Measurements from ENCODE around the gene ZBTB44. TPM values are rescaled to one million over a fixed set of nuclear protein-coding genes. Genes with fewer than 3 reads are reported as not detected.

Gene ZBTB44
- polyA plus RNA-seq, 1 of the 3 experiments (the other 2 are of a cell fraction) = 5.0 TPM

- DNase-seq = no peak
- H3K36me3 ChIP-seq (replicated peaks in 1 of 2; ENCODE audit: control insufficient read depth in 1 of 2, insufficient read depth in 2 of 2, low read length in 1 of 2) = no peaks in the 10 kb centered on the region
- H3K4me2 ChIP-seq = no peak overlapping the region
- no peaks in the 10 kb centered on the region for H3K9me3 ChIP-seq
- no peaks in the 10 kb centered on the region for H3K27me3 ChIP-seq (ENCODE audit: insufficient read depth)
- no peaks in the 10 kb centered on the region for H3F3A ChIP-seq (replicated peaks; ENCODE audit: insufficient read depth)
- no peaks in the 10 kb centered on the region for H4K20me1 ChIP-seq (ENCODE audit: insufficient read depth)
- no peak overlapping the region for H3K9ac ChIP-seq
- no peaks in the 10 kb centered on the region for H3K4me1 ChIP-seq (ENCODE audit: control insufficient read depth in 1 of 2, insufficient read depth in 2 of 2, low read depth in 1 of 2, low read length in 1 of 2)
- 57% methylated on average over 3 of the region's 3 CpGs for WGBS (ENCODE audit: low lambda C conversion rate)
- no peak overlapping the region for H3K4me3 ChIP-seq (ENCODE audit: low read depth in 2 of 2, low read length in 1 of 2)
- no peaks in the 10 kb centered on the region for H3K9me2 ChIP-seq
- ChIA-PET CTCF (no interaction called here), POLR2A (no interaction called here)
- no peaks in the 10 kb centered on the region for H3K79me2 ChIP-seq (ENCODE audit: insufficient read depth)
- H2AFZ ChIP-seq (ENCODE audit: low read depth) = no peak overlapping the region
- TF ChIP-seq USF1 (IDR thresholded peaks at IDR 0.05; ENCODE audit: borderline replicate concordance, low read depth) = no peak
- TF ChIP-seq SIN3A (IDR thresholded peaks at IDR 0.05; ENCODE audit: borderline replicate concordance, low read depth, low read length) = no peak
- no peak for TF ChIP-seq RCOR1 (IDR thresholded peaks at IDR 0.05; ENCODE audit: low read length)
- no peak for TF ChIP-seq REST (IDR thresholded peaks at IDR 0.05; ENCODE audit: low read depth, low read length)
- TF ChIP-seq MXI1 (IDR thresholded peaks at IDR 0.05; ENCODE audit: low read depth, low read length) = no peak
- TF ChIP-seq MEF2A (IDR thresholded peaks at IDR 0.05; ENCODE audit: borderline replicate concordance, low read depth) = no peak
- no peak for TF ChIP-seq SMC3 (IDR thresholded peaks at IDR 0.05; ENCODE audit: low read depth, low read length)
- TF ChIP-seq GABPA (IDR thresholded peaks at IDR 0.05; ENCODE audit: low read depth) = no peak
- TF ChIP-seq ZBTB33 (IDR thresholded peaks at IDR 0.05; ENCODE audit: borderline replicate concordance, low read depth) = no peak
- no peak for TF ChIP-seq CTCF (IDR thresholded peaks at IDR 0.05)
- TF ChIP-seq CHD2 (IDR thresholded peaks at IDR 0.05; ENCODE audit: low read length, partially characterized antibody) = no peak
- no peak overlapping the region for H3K27ac ChIP-seq (ENCODE audit: low read depth in 2 of 2, low read length in 1 of 2)
Observed at GRCh38 chr11:130338667-130339066, 23.9 kb upstream of the ZBTB44 start.

All from SK-N-SH (cell line).